Hepatocyte (in vitro differentiated cells): Measurements from ENCODE around the gene TMEM129. TPM values are rescaled to one million over a fixed set of nuclear protein-coding genes. Genes with fewer than 3 reads are reported as not detected.

ENCODE experiments used
- DNase-seq: peaks from one replicate; pipeline ENCODE4 v3.0.0-alpha.2; 2016; ENCODE audit warnings: low spot score
- H2AFZ ChIP-seq: fragments of 200-600 bp; sonication (generic); 2 replicates; pipeline ENCODE4 v1.6.0; 2016; ENCODE audit warnings: antibody characterized with exemption, mild to moderate bottlenecking
- H3K27ac ChIP-seq: fragments of 200-600 bp; sonication (generic); 2 replicates; pipeline ENCODE4 v1.5.1; 2016; ENCODE audit warnings: mild to moderate bottlenecking
- H3K27me3 ChIP-seq: fragments of 200-600 bp; sonication (generic); 2 replicates; pipeline ENCODE4 v1.6.1; 2016
- H3K36me3 ChIP-seq: fragments of 200-600 bp; sonication (generic); replicated peaks from 2 replicates; pipeline ENCODE4 v1.5.1; 2016; ENCODE audit warnings: low read depth; ENCODE audit not compliant: insufficient read depth
- H3K4me1 ChIP-seq: fragments of 200-600 bp; sonication (generic); 2 replicates; pipeline ENCODE4 v1.5.1; 2016; ENCODE audit warnings: mild to moderate bottlenecking, moderate library complexity; ENCODE audit not compliant: insufficient read depth
- H3K4me2 ChIP-seq: fragments of 200-600 bp; sonication (generic); 2 replicates; pipeline ENCODE4 v1.6.0; 2016
- H3K4me3 ChIP-seq: fragments of 200-600 bp; sonication (generic); 2 replicates; pipeline ENCODE4 v1.5.1; 2016; ENCODE audit warnings: mild to moderate bottlenecking
- H3K79me2 ChIP-seq: fragments of 200-600 bp; sonication (generic); 2 replicates; pipeline ENCODE4 v1.6.0; 2017; ENCODE audit warnings: mild to moderate bottlenecking
- H3K9me2 ChIP-seq: fragments of 200-600 bp; sonication (generic); replicated peaks from 2 replicates; pipeline ENCODE4 v1.6.0; 2017; ENCODE audit warnings: mild to moderate bottlenecking; ENCODE audit not compliant: insufficient read depth
- H3K9me3 ChIP-seq: fragments of 200-600 bp; sonication (generic); 2 replicates; pipeline ENCODE4 v1.5.1; 2016; ENCODE audit warnings: low read depth, mild to moderate bottlenecking
- H4K20me1 ChIP-seq: fragments of 200-600 bp; sonication (generic); 2 replicates; pipeline ENCODE4 v1.6.0; 2016; ENCODE audit warnings: mild to moderate bottlenecking; ENCODE audit not compliant: insufficient read depth, poor library complexity, severe bottlenecking
- EZH2 ChIP-seq: fragments of 200-600 bp; sonication (generic); IDR thresholded peaks from 2 replicates; pipeline ENCODE4 v1.6.1; 2016; ENCODE audit warnings: antibody characterized with exemption, mild to moderate bottlenecking, borderline replicate concordance
- EZH2phosphoT487 ChIP-seq: fragments of 200-600 bp; sonication (generic); IDR thresholded peaks from one replicate; pipeline ENCODE4 v1.6.1; 2018; ENCODE audit warnings: antibody characterized with exemption, mild to moderate bottlenecking, low read depth, moderate library complexity; ENCODE audit not compliant: unreplicated experiment, severe bottlenecking
- WGBS: methylation state at CpG from one replicate; pipeline ENCODE4 v1.1.6; 2016; ENCODE audit warnings: low lambda C conversion rate; ENCODE audit errors: missing lambda C conversion rate; 5-methylcytosine and 5-hydroxymethylcytosine counted together
- polyA plus RNA-seq: library from polyadenylated mRNA; unstranded; fragments of >200 nt; fragmentation: Nextera tagmentation; extraction: Ambion mirVana; gene quantifications from 2 replicates; pipeline ENCODE4 v1.2.1, GENCODE V29; 2016
- total RNA-seq: library from RNA; depleted of rRNA; stranded (reverse); fragments of >200 nt; gene quantifications from 2 replicates; pipeline ENCODE4 v1.2.3, GENCODE V29; 2014
- TF ChIP-seq, protein P1 (sequence below): fragments of 200-600 bp; sonication (generic); IDR thresholded peaks from 2 replicates; pipeline ENCODE4 v1.5.1; 2016; ENCODE audit warnings: antibody characterized with exemption, mild to moderate bottlenecking; ENCODE audit not compliant: poor library complexity

TMEM129 gene
- total and polyA plus RNA-seq, 2 experiments from 2014 or later: 40.8 to 59.4 TPM

DNA sequence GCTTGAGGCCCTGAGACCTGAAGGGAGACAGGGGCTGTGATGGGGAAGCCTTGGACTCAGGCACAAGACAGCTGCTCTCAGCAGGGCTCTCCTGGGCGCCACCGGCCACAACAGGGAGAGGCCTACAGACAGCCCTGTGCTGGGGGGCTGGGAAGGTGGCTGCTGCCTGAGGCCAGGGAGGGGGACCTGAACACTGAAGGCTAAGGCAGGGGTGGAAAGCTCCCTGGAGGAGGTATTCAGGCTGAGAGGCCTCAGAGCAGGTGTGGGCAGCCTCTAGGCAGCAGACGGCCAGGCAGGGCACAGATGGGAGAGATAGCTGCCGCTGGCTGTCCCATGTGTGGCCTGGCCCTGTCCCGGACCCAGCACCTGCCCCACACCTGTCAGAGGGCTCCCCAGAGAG, 33.2 kb upstream of the TMEM129 start:
- no peak for TF ChIP-seq EZH2phosphoT487
- TF ChIP-seq, protein P1, sequence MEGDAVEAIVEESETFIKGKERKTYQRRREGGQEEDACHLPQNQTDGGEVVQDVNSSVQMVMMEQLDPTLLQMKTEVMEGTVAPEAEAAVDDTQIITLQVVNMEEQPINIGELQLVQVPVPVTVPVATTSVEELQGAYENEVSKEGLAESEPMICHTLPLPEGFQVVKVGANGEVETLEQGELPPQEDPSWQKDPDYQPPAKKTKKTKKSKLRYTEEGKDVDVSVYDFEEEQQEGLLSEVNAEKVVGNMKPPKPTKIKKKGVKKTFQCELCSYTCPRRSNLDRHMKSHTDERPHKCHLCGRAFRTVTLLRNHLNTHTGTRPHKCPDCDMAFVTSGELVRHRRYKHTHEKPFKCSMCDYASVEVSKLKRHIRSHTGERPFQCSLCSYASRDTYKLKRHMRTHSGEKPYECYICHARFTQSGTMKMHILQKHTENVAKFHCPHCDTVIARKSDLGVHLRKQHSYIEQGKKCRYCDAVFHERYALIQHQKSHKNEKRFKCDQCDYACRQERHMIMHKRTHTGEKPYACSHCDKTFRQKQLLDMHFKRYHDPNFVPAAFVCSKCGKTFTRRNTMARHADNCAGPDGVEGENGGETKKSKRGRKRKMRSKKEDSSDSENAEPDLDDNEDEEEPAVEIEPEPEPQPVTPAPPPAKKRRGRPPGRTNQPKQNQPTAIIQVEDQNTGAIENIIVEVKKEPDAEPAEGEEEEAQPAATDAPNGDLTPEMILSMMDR: no peak
- no peak for TF ChIP-seq EZH2
- Histone ChIP-seq H3K27ac (no peak overlapping the region), H3K79me2 (no peaks in the 10 kb centered on the region), H2AFZ (no peak overlapping the region), H3K4me1 (peaks cover 25% of the 10 kb centered on the region), H3K4me2 (no peak overlapping the region), H3K4me3 (no peak overlapping the region), H3K9me2 (no peaks in the 10 kb centered on the region), H3K36me3 (no peaks in the 10 kb centered on the region), H3K27me3 (no peaks in the 10 kb centered on the region), H3K9me3 (no peaks in the 10 kb centered on the region), H4K20me1 (no peaks in the 10 kb centered on the region)
- WGBS: 72% methylated on average over 5 of the region's 5 CpGs
- no peak for DNase-seq

DNA sequence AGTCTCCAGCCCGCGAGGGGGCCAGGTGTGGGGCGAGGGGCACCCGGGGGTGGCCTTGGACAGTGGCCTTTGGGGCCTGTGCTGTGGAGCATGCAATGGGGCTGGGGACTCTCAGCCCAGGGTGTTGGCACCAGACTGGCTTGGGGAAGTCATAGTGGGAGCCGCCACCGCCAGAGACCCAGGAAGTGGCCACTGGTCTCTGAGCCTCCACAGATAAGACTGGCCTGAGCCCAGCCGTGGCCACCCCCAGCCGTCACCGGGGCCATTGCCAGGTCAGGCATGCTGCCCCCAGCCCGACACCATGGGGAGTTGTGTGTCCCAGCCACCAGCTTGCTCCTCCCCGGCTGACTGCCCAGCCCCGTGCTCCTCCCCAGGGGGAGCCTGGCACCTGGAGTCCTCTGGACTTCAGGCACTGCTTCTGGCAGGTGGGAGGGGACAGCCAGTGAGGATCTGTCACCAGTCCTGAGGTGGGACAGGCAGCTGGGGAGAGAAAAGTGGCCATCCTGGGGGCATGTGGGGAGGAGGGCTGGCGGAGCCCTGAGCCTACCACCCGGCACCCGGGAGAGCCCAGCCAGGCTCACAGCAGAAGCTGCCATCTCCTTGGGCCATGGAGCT, 32.7 kb upstream of the TMEM129 start:
- Histone ChIP-seq H3K27ac (no peak overlapping the region), H3K27me3 (no peaks in the 10 kb centered on the region), H3K9me2 (no peaks in the 10 kb centered on the region), H3K4me2 (no peak overlapping the region), H4K20me1 (no peaks in the 10 kb centered on the region), H3K4me3 (no peak overlapping the region), H3K36me3 (no peaks in the 10 kb centered on the region), H3K79me2 (no peaks in the 10 kb centered on the region), H2AFZ (no peak overlapping the region), H3K9me3 (no peaks in the 10 kb centered on the region), H3K4me1 (peaks cover 26% of the 10 kb centered on the region)
- 83% methylated on average over 12 of the region's 15 CpGs for WGBS
- no peak for DNase-seq
- TF ChIP-seq EZH2phosphoT487 (no peak), EZH2 (no peak)
- TF ChIP-seq, protein P1: no peak

DNA sequence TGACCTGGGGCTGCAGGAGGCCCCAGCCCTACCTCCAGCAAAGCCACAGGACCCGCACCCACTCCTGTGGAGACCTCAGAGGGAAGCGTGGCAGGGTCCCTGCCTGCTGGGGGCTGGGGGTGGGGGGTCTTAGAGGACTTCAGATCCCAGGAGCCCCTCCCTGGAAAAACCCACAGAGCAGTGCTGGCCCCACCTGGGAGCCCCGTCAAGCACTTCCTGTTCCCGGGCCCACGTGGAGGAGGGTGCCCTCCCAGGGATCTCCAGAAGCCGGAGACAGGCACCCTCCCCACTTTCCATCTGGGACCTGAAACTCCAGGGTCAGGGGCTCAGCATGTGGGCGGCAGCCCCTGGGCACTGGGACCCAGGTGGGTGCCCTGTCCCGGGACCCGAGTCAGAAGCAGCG, 32.2 kb upstream of the TMEM129 start:
- Histone ChIP-seq H3K9me3 (no peaks in the 10 kb centered on the region), H3K4me2 (no peak overlapping the region), H3K36me3 (no peaks in the 10 kb centered on the region), H2AFZ (no peak overlapping the region), H3K4me1 (peaks cover 30% of the 10 kb centered on the region), H3K9me2 (no peaks in the 10 kb centered on the region), H3K27ac (no peak overlapping the region), H4K20me1 (no peaks in the 10 kb centered on the region), H3K79me2 (no peaks in the 10 kb centered on the region), H3K4me3 (no peak overlapping the region), H3K27me3 (no peaks in the 10 kb centered on the region)
- TF ChIP-seq, protein P1: no peak
- TF ChIP-seq EZH2: no peak
- no peak for TF ChIP-seq EZH2phosphoT487
- 85% methylated on average over 10 of the region's 10 CpGs for WGBS
- DNase-seq: no peak
